ENCODE data around the gene TRAK2.

DNA sequence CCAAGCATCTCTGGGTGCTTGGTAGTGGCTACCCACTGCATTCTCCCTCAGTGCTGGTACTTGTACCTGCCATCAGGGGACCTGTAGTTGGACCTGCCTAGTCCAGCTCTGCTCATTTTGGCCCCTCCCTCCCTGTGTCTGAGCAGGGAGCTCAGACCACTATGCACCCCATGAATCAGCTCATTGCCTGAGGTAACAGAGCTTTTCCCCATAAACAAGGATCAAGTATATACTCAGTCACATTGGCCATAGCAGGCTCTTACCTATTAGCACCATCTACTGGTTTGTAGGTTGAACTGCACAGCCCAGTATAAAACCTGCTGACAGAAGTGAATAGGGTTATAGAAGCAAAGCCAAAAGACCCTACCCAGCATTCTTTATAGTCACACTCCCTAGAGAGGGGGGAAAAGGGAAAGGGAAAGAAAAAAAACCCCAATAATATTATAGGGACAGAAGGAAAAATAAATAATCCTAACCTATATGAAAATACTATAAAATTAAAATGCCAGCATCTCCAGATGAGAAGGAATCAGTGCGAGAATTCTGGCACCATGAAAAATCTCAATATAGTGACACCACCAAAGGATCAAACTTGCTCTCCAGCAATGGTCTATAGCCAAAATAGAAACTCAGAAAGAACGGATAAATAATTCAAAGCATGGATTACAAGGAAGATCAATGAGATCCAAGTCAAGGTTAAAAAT, 87.2 kb downstream of the TRAK2 start:
- TF ChIP-seq, protein P1, sequence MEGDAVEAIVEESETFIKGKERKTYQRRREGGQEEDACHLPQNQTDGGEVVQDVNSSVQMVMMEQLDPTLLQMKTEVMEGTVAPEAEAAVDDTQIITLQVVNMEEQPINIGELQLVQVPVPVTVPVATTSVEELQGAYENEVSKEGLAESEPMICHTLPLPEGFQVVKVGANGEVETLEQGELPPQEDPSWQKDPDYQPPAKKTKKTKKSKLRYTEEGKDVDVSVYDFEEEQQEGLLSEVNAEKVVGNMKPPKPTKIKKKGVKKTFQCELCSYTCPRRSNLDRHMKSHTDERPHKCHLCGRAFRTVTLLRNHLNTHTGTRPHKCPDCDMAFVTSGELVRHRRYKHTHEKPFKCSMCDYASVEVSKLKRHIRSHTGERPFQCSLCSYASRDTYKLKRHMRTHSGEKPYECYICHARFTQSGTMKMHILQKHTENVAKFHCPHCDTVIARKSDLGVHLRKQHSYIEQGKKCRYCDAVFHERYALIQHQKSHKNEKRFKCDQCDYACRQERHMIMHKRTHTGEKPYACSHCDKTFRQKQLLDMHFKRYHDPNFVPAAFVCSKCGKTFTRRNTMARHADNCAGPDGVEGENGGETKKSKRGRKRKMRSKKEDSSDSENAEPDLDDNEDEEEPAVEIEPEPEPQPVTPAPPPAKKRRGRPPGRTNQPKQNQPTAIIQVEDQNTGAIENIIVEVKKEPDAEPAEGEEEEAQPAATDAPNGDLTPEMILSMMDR (conservative IDR thresholded peaks at IDR 0.05; ENCODE audit: low read length) = peak; percentile 98
- TF ChIP-seq EZH2phosphoT487 (IDR thresholded peaks at IDR 0.05; ENCODE audit: borderline replicate concordance, low read depth, low read length) = no peak

Data from OCI-LY7 (cell line).